ENCODE data around the gene SIK2. TPM values are rescaled to one million over a fixed set of nuclear protein-coding genes. Genes with fewer than 3 reads are reported as not detected.

SIK2 gene
- total and polyA plus RNA-seq, 2 donors (not counting 1 experiment from before 2014, with no cell fraction given) = 4.9 to 21.8 TPM

DNA sequence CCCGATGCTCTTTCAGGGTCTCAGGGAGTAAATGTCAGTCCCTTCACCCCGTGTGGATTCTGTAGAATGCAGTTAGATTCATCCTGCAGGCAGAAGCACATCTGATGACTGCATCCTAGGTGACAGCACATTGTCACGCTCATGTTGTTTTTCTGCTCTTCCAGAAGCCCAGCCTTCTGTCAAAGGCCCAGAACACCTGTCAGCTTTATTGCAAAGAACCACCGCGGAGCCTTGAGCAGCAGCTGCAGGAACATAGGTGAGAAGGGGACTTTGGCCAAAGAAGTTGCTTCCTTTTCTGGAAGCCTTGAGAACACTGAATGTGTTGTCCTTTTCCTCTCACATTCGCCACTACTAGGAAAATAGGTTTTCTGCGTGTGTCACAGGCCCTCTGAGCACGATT is 120.3 kb downstream of the SIK2 start:
- H3K36me3 ChIP-seq (replicated peaks in 1 of 2; ENCODE audit: control extremely low read depth in 1 of 2, control insufficient read depth in 1 of 2, extremely low read depth in 1 of 2, insufficient read depth in 2 of 2, low read length in 1 of 2) = peaks cover 12 to 66% of the 10 kb centered on the region in 2 experiments
- 98% methylated on average over 4 of the region's 8 CpGs for WGBS (ENCODE audit: insufficient coverage)
- H3K27me3 Mint-ChIP-seq = no peaks in the 10 kb centered on the region

DNA sequence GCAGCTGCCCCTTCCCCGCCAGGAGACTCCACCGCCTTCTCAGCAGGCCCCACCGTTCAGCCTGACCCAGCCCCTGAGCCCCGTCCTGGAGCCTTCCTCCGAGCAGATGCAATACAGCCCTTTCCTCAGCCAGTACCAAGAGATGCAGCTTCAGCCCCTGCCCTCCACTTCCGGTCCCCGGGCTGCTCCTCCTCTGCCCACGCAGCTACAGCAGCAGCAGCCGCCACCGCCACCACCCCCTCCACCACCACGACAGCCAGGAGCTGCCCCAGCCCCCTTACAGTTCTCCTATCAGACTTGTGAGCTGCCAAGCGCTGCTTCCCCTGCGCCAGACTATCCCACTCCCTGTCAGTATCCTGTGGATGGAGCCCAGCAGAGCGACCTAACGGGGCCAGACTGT is 121.3 kb downstream of the SIK2 start:
- Histone ChIP-seq H4K20me1 (ENCODE audit: control insufficient read depth, insufficient read depth, low read length, poor library complexity, severe bottlenecking) (no peaks in the 10 kb centered on the region), H3K4me1 (ENCODE audit: control insufficient read depth in 2 of 2, insufficient read depth in 2 of 2, low read length in 2 of 2) (no peaks in the 10 kb centered on the region), H3K9ac (ENCODE audit: low read length) (no peak overlapping the region), H3K36me3 (replicated peaks in 1 of 2; ENCODE audit: control extremely low read depth in 1 of 2, control insufficient read depth in 1 of 2, extremely low read depth in 1 of 2, insufficient read depth in 2 of 2, low read length in 1 of 2) (peaks cover 12 to 66% of the 10 kb centered on the region in 2 experiments), H2AFZ (ENCODE audit: insufficient read depth, low read depth, low read length, poor library complexity, severe bottlenecking) (no peak overlapping the region), H3K4me3 (ENCODE audit: control extremely low read depth in 1 of 5, extremely low read depth in 1 of 5, insufficient read depth in 1 of 5, low read depth in 2 of 5, low read length in 4 of 5) (no peak overlapping the region), H3K27ac (ENCODE audit: low read length in 2 of 2) (no peak overlapping the region), H3K9me3 (ENCODE audit: control extremely low read depth in 1 of 3, control insufficient read depth in 2 of 3, insufficient read depth in 1 of 3, low read length in 2 of 3) (no peaks in the 10 kb centered on the region), H3K27me3 (replicated peaks in 1 of 4; ENCODE audit: control extremely low read depth in 1 of 4, control insufficient read depth in 3 of 4, insufficient read depth in 4 of 4, low read length in 3 of 4) (no peaks in the 10 kb centered on the region), H3K79me2 (ENCODE audit: control insufficient read depth, insufficient read depth, low read length) (no peaks in the 10 kb centered on the region), H3K4me2 (replicated peaks; ENCODE audit: low read depth, low read length, poor library complexity, severe bottlenecking) (no peak overlapping the region)
- TF ChIP-seq EZH2 (IDR thresholded peaks at IDR 0.05; ENCODE audit: borderline replicate concordance, insufficient read depth, low read depth, low read length, poor library complexity, severe bottlenecking) = no peak
- TF ChIP-seq, protein P1, sequence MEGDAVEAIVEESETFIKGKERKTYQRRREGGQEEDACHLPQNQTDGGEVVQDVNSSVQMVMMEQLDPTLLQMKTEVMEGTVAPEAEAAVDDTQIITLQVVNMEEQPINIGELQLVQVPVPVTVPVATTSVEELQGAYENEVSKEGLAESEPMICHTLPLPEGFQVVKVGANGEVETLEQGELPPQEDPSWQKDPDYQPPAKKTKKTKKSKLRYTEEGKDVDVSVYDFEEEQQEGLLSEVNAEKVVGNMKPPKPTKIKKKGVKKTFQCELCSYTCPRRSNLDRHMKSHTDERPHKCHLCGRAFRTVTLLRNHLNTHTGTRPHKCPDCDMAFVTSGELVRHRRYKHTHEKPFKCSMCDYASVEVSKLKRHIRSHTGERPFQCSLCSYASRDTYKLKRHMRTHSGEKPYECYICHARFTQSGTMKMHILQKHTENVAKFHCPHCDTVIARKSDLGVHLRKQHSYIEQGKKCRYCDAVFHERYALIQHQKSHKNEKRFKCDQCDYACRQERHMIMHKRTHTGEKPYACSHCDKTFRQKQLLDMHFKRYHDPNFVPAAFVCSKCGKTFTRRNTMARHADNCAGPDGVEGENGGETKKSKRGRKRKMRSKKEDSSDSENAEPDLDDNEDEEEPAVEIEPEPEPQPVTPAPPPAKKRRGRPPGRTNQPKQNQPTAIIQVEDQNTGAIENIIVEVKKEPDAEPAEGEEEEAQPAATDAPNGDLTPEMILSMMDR (IDR thresholded peaks at IDR 0.05) = no peak
- CTCF ChIA-PET = no interaction called here
- no peak for DNase-seq
- intact Hi-C loops (cut with micrococcal nuclease) = no loop called here
- WGBS (ENCODE audit: insufficient coverage) = 98% methylated on average over 13 of the region's 15 CpGs
- Mint-ChIP-seq H3K9me3 (ENCODE audit: insufficient read depth) (no peaks in the 10 kb centered on the region), H3K4me1 (no peaks in the 10 kb centered on the region), H3K27me3 (no peaks in the 10 kb centered on the region), H3K27ac (no peak overlapping the region), H3K4me3 (no peak overlapping the region)
- no peak for ATAC-seq (ENCODE audit: low read depth)
- POLR2A ChIA-PET = no interaction called here

More for the DNA sequence above, 120.3 kb downstream of the SIK2 start:
- no peak overlapping the region for H3K27ac ChIP-seq (ENCODE audit: low read length in 2 of 2)
- CTCF ChIA-PET = no interaction called here
- ATAC-seq (ENCODE audit: low read depth) (no peak), DNase-seq (no peak)
- no peaks in the 10 kb centered on the region for H3K79me2 ChIP-seq (ENCODE audit: control insufficient read depth, insufficient read depth, low read length)
- H3K4me1 ChIP-seq (ENCODE audit: control insufficient read depth in 2 of 2, insufficient read depth in 2 of 2, low read length in 2 of 2) = no peaks in the 10 kb centered on the region
- H3K9ac ChIP-seq (ENCODE audit: low read length) = no peak overlapping the region
- H3K27me3 ChIP-seq (replicated peaks in 1 of 4; ENCODE audit: control extremely low read depth in 1 of 4, control insufficient read depth in 3 of 4, insufficient read depth in 4 of 4, low read length in 3 of 4) = no peaks in the 10 kb centered on the region
- no peaks in the 10 kb centered on the region for H4K20me1 ChIP-seq (ENCODE audit: control insufficient read depth, insufficient read depth, low read length, poor library complexity, severe bottlenecking)
- Mint-ChIP-seq H3K27ac (no peak overlapping the region), H3K9me3 (ENCODE audit: insufficient read depth) (no peaks in the 10 kb centered on the region), H3K4me3 (no peak overlapping the region), H3K4me1 (peaks cover under 1% of the 10 kb centered on the region)
- intact Hi-C loops (cut with micrococcal nuclease) = no loop called here
- TF ChIP-seq, protein P1 (IDR thresholded peaks at IDR 0.05) = no peak
- no peak for TF ChIP-seq EZH2 (IDR thresholded peaks at IDR 0.05; ENCODE audit: borderline replicate concordance, insufficient read depth, low read depth, low read length, poor library complexity, severe bottlenecking)
- no peaks in the 10 kb centered on the region for H3K9me3 ChIP-seq (ENCODE audit: control extremely low read depth in 1 of 3, control insufficient read depth in 2 of 3, insufficient read depth in 1 of 3, low read length in 2 of 3)
- no peak overlapping the region for H3K4me3 ChIP-seq (ENCODE audit: control extremely low read depth in 1 of 5, extremely low read depth in 1 of 5, insufficient read depth in 1 of 5, low read depth in 2 of 5, low read length in 4 of 5)
- no peak overlapping the region for H3K4me2 ChIP-seq (replicated peaks; ENCODE audit: low read depth, low read length, poor library complexity, severe bottlenecking)
- no peak overlapping the region for H2AFZ ChIP-seq (ENCODE audit: insufficient read depth, low read depth, low read length, poor library complexity, severe bottlenecking)
- POLR2A ChIA-PET = no interaction called here
